Natural killer cell (primary cell): Measurements from ENCODE around the gene PCYT2. TPM values are rescaled to one million over a fixed set of nuclear protein-coding genes. Genes with fewer than 3 reads are reported as not detected.
A peak's percentile ranks its signal among the peaks of the same experiment; 100 is the strongest.

ENCODE experiments used
- ATAC-seq, 3 donors: fragments of 150-1000 bp in 2 of 3; fragments of 200-7000 bp in 1 of 3; cut with Tn5 transposase; 1 replicate in 1 of 3; 2 replicates in 2 of 3; pipeline ENCODE4 v1.10.0; 2021; ENCODE audit warnings: mild to moderate bottlenecking in 2 of 3, moderate library complexity in 2 of 3
- DNase-seq, 2 donors: peaks; one replicate each; pipeline versions ENCODE4 v3.0.0 to v3.0.0-alpha.2; 2013 to 2021; ENCODE audit warnings: mixed read lengths in 1 of 2
- H3K27ac ChIP-seq: one replicate; pipeline ENCODE4 v1.5.1; 2013; ENCODE audit warnings: mild to moderate bottlenecking, low read length
- H3K27me3 ChIP-seq: one replicate; pipeline ENCODE4 v1.6.1; 2013; ENCODE audit warnings: low read length; ENCODE audit not compliant: control insufficient read depth, insufficient read depth
- H3K36me3 ChIP-seq: one replicate; pipeline ENCODE4 v1.6.1; 2013; ENCODE audit warnings: low read length; ENCODE audit not compliant: control insufficient read depth, insufficient read depth
- H3K4me1 ChIP-seq: one replicate; pipeline ENCODE4 v1.6.1; 2013; ENCODE audit warnings: low read length; ENCODE audit not compliant: control insufficient read depth, insufficient read depth
- H3K4me3 ChIP-seq: one replicate; pipeline ENCODE4 v1.5.1; 2013; ENCODE audit warnings: low read length
- H3K9me3 ChIP-seq: one replicate; pipeline ENCODE4 v1.6.1; 2013; ENCODE audit warnings: low read length; ENCODE audit not compliant: control insufficient read depth, insufficient read depth
- H3K27ac Mint-ChIP-seq, 2 donors: one replicate each; pipeline ENCODE4 v1.8.0; 2022; ENCODE audit warnings: mild to moderate bottlenecking in 2 of 2, mixed read lengths in 2 of 2, moderate library complexity in 1 of 2
- H3K27me3 Mint-ChIP-seq, 2 donors: one replicate each; pipeline ENCODE4 v1.8.0; 2022; ENCODE audit warnings: low read depth in 2 of 2, mixed read lengths in 2 of 2
- H3K36me3 Mint-ChIP-seq: one replicate; pipeline ENCODE4 v1.8.0; 2022; ENCODE audit warnings: mixed read lengths
- H3K4me1 Mint-ChIP-seq, 2 donors: one replicate each; pipeline ENCODE4 v1.8.0; 2022; ENCODE audit warnings: mixed read lengths in 2 of 2
- H3K4me3 Mint-ChIP-seq: one replicate; pipeline ENCODE4 v1.8.0; 2022; ENCODE audit warnings: mild to moderate bottlenecking, moderate library complexity, mixed read lengths
- H3K9me3 Mint-ChIP-seq, 2 donors: one replicate each; pipeline ENCODE4 v1.8.0; 2022; ENCODE audit warnings: mixed read lengths in 2 of 2
- WGBS: methylation state at CpG from one replicate; pipeline ENCODE4 v1.1.7; 2013; ENCODE audit warnings: missing lambda C conversion rate; ENCODE audit not compliant: insufficient coverage; 5-methylcytosine and 5-hydroxymethylcytosine counted together
- intact Hi-C: fragments of 100-400 bp; cut with micrococcal nuclease; formaldehyde crosslinking; loops from one replicate; pipeline ENCODE4 v1.14.2; 2022
- total RNA-seq, 4 donors: library from RNA; stranded (reverse); fragments of 120-200 nt in 1 of 4; gene quantifications; one replicate each; pipeline versions ENCODE4 v1.2.3 to v1.2.4, GENCODE V29; 2013 to 2022
- TF ChIP-seq, protein P1 (sequence below): fragments of 200-600 bp; IDR thresholded peaks from one replicate; pipeline ENCODE4 v1.8.0; 2022; ENCODE audit warnings: antibody characterized with exemption

Gene PCYT2
- total RNA-seq, 3 donors from 2014 or later (not counting 1 experiment from before 2014, with no cell fraction given) = 30.6 to 34.4 (median 34.2) TPM

DNA sequence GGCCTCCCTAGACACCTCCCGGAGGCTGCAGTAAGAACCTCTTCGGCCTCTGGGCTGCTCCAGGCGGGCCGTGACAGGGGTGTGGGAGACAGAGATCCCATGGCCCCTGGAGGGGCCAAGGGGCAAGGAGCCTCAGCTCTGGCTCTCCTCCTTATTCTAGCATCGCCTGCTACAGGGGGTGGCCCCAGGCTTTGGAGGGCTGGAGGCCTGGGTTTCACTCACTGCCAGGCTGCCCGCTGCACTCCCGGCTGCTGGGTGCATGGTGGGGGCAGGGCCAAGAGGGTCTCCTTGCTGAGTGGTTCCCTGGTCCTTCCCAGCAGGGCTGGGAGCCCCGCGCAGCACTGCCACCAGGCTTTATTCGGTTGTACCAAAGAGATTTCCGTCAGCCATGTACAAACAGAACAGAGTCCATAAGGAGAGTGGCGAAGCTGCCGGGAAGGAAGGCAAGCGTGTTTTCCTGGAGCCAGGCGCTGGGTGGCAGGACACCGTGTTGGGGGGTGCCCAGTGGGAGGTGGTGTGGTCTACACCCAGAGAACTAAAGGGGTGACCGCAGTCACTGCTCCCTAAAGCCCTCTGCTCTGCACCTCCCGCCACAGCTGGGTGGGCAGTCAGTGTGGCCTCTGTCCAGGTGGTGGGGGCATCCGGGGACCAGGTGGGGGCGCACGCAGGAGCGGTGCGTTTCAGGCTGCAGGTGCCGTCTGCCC, 7.2 kb downstream of the PCYT2 start:
- Histone ChIP-seq H3K4me1 (peaks cover 5% of the 10 kb centered on the region), H3K27me3 (peaks cover 8% of the 10 kb centered on the region), H3K27ac (no peak overlapping the region), H3K36me3 (peaks cover 30% of the 10 kb centered on the region), H3K4me3 (no peak overlapping the region), H3K9me3 (no peaks in the 10 kb centered on the region)
- 97% methylated on average over 24 of the region's 24 CpGs for WGBS
- ATAC-seq (no peak), DNase-seq (no peak)
- Mint-ChIP-seq H3K27ac (no peak overlapping the region), H3K27me3 (peaks cover 7 to 8% of the 10 kb centered on the region in 2 donors), H3K9me3 (no peaks in the 10 kb centered on the region), H3K36me3 (no peaks in the 10 kb centered on the region), H3K4me3 (no peak overlapping the region), H3K4me1 (no peaks in the 10 kb centered on the region)
- intact Hi-C loops = no loop called here
- TF ChIP-seq, protein P1, sequence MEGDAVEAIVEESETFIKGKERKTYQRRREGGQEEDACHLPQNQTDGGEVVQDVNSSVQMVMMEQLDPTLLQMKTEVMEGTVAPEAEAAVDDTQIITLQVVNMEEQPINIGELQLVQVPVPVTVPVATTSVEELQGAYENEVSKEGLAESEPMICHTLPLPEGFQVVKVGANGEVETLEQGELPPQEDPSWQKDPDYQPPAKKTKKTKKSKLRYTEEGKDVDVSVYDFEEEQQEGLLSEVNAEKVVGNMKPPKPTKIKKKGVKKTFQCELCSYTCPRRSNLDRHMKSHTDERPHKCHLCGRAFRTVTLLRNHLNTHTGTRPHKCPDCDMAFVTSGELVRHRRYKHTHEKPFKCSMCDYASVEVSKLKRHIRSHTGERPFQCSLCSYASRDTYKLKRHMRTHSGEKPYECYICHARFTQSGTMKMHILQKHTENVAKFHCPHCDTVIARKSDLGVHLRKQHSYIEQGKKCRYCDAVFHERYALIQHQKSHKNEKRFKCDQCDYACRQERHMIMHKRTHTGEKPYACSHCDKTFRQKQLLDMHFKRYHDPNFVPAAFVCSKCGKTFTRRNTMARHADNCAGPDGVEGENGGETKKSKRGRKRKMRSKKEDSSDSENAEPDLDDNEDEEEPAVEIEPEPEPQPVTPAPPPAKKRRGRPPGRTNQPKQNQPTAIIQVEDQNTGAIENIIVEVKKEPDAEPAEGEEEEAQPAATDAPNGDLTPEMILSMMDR = no peak

GRCh38 chr17:81903415-81903831, 7.8 kb downstream of the PCYT2 start:
- Mint-ChIP-seq H3K9me3 (no peaks in the 10 kb centered on the region), H3K36me3 (no peaks in the 10 kb centered on the region), H3K27ac (no peak overlapping the region), H3K4me3 (no peak overlapping the region), H3K4me1 (no peaks in the 10 kb centered on the region), H3K27me3 (peaks cover 7 to 8% of the 10 kb centered on the region in 2 donors)
- peaks cover 30% of the 10 kb centered on the region for H3K36me3 ChIP-seq
- peaks cover 5% of the 10 kb centered on the region for H3K4me1 ChIP-seq
- DNase-seq (no peak), ATAC-seq (no peak)
- WGBS = 99% methylated on average over 10 of the region's 10 CpGs
- H3K4me3 ChIP-seq = no peak overlapping the region
- H3K9me3 ChIP-seq = no peaks in the 10 kb centered on the region
- TF ChIP-seq, protein P1 = no peak
- no peak overlapping the region for H3K27ac ChIP-seq
- peaks cover 8% of the 10 kb centered on the region for H3K27me3 ChIP-seq
- intact Hi-C loops = no loop called here

DNA sequence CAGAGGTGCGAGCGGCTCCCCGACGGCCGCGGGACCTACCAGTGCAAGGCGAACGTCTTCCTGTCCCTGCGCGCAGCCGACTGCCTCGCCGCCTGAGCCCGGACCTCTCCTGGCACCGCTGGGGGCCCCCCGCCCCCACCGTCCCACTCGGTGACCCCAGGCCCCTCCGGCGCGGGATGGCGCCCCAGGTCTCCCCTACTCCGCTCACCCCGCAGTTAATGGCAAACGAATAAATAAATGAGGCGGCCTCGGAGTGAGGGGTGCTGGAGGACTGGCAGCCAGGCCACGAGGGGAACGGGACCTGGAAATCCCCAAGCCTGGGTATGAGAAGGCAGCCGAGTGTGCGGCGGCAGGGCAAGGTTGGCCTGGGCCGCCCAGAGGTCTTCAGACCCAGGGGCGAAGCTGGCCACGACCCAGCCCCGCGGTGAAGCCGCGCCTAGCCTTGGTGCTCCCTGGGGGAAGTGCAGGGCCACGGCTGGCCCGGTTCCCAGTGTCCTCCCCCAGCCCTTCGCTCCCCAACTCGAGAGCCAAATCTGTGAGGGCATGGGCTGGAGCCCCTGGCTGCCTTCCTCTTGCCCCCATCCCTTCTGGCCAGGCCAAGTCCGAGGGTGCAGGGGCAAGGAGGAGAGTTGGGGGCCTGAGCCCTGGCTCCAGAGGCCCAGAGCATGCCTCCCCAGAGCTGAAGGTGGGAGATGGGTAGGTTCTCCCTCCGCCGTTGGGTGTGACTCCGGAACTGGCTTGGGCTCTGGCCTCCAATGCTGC, 8.4 kb downstream of the PCYT2 start:
- TF ChIP-seq, protein P1 = no peak
- Mint-ChIP-seq H3K36me3 (no peaks in the 10 kb centered on the region), H3K4me3 (peak overlapping the region; percentile 42), H3K27ac (no peak overlapping the region), H3K4me1 (no peaks in the 10 kb centered on the region), H3K9me3 (no peaks in the 10 kb centered on the region), H3K27me3 (peaks cover 7 to 8% of the 10 kb centered on the region in 2 donors)
- WGBS = 42% methylated on average over 47 of the region's 47 CpGs
- H3K36me3 ChIP-seq = peaks cover 29% of the 10 kb centered on the region
- DNase-seq (no peak), ATAC-seq (peak in 2 of 3 donors; percentile 44 to 52)
- intact Hi-C loops = no loop called here
- H3K27me3 ChIP-seq = peaks cover 8% of the 10 kb centered on the region
- H3K27ac ChIP-seq = no peak overlapping the region
- H3K4me3 ChIP-seq = no peak overlapping the region
- H3K4me1 ChIP-seq = peaks cover 5% of the 10 kb centered on the region
- H3K9me3 ChIP-seq = no peaks in the 10 kb centered on the region
